GM12878 (cell line): ENCODE data around the gene LMAN1L. TPM values are rescaled to one million over a fixed set of nuclear protein-coding genes. Genes with fewer than 3 reads are reported as not detected.

Experiments
- ATF7 ChIP-seq: fragments of 450-650 bp; IDR thresholded peaks from 2 replicates; pipeline ENCODE4 v1.6.1; 2016; ENCODE audit warnings: low read depth, mild to moderate bottlenecking
- CHD4 ChIP-seq: fragments of 200-600 bp; sonication (generic); IDR thresholded peaks from 2 replicates; pipeline ENCODE4 v1.6.1; 2016; ENCODE audit warnings: mild to moderate bottlenecking
- HDGF ChIP-seq: fragments of 450-650 bp; IDR thresholded peaks from 2 replicates; pipeline ENCODE4 v1.6.1; 2016; ENCODE audit warnings: antibody characterized with exemption
- MEF2A ChIP-seq: IDR thresholded peaks from 2 replicates; pipeline ENCODE4 v1.6.1; 2011; ENCODE audit warnings: low read depth, mild to moderate bottlenecking, low read length, moderate library complexity; ENCODE audit not compliant: insufficient read depth
- MTA2 ChIP-seq: fragments of 450-650 bp; IDR thresholded peaks from 2 replicates; pipeline ENCODE4 v1.6.1; 2016; ENCODE audit warnings: low read depth, mild to moderate bottlenecking, moderate library complexity
- MXI1 ChIP-seq: fragments of 150-350 bp; IDR thresholded peaks from 2 replicates; pipeline ENCODE4 v1.6.1; 2011; ENCODE audit warnings: low read depth, mild to moderate bottlenecking, inconsistent platforms, low read length, improper control_type of control experiment
- NBN ChIP-seq: fragments of 450-650 bp; IDR thresholded peaks from 2 replicates; pipeline ENCODE4 v1.6.1; 2016
- NR2F1 ChIP-seq: fragments of 450-650 bp; conservative IDR thresholded peaks from 2 replicates; pipeline ENCODE4 v1.6.1; 2017; ENCODE audit warnings: mild to moderate bottlenecking
- POU2F2 ChIP-seq: IDR thresholded peaks from 3 replicates; pipeline ENCODE4 v1.6.1; 2011; ENCODE audit warnings: low read depth, mild to moderate bottlenecking, low read length, borderline replicate concordance
- RB1 ChIP-seq: fragments of 450-650 bp; formaldehyde crosslinking; IDR thresholded peaks from 2 replicates; pipeline ENCODE4 v1.6.1; 2017; ENCODE audit warnings: mild to moderate bottlenecking, borderline replicate concordance
- RCOR1 ChIP-seq: conservative IDR thresholded peaks from 2 replicates; pipeline ENCODE4 v1.6.1; 2012; ENCODE audit warnings: low read depth, low read length, improper control_type of control experiment
- SMAD5 ChIP-seq: IDR thresholded peaks from 2 replicates; pipeline ENCODE4 v1.6.1; 2016; ENCODE audit warnings: antibody characterized with exemption, low read depth
- SUPT20H ChIP-seq: IDR thresholded peaks from 2 replicates; pipeline ENCODE4 v1.6.1; 2011; ENCODE audit warnings: low read depth, mild to moderate bottlenecking, low read length, moderate library complexity, borderline replicate concordance; ENCODE audit not compliant: control insufficient read depth
- TAF1 ChIP-seq: IDR thresholded peaks from 2 replicates; pipeline ENCODE4 v1.6.1; 2011; ENCODE audit warnings: mild to moderate bottlenecking, low read depth, low read length, borderline replicate concordance
- ZNF207 ChIP-seq: fragments of 450-650 bp; IDR thresholded peaks from 2 replicates; pipeline ENCODE4 v1.6.1; 2014; ENCODE audit warnings: antibody characterized with exemption, mild to moderate bottlenecking, borderline replicate concordance
- polyA plus RNA-seq, 11 experiments: library from polyadenylated mRNA; depleted of rRNA in 4 of 11; unstranded in 6 of 11; stranded (reverse) in 5 of 11; fragments of >200 nt; fragmentation: Nextera tagmentation in 4 of 11; fragmentation: Illumina TruSeq in 1 of 11; extraction: Ambion mirVana in 4 of 11; extraction: Trizol in 1 of 11; gene quantifications; 1 replicate in 1 of 11; 2 replicates in 10 of 11; pipeline versions ENCODE4 v1.2.1 to v1.2.3, GENCODE V29; 2011 to 2016; ENCODE audit warnings: inconsistent platforms in 2 of 11, missing spikeins in 2 of 11, low read depth in 1 of 11
- total RNA-seq, 4 experiments: library from RNA; depleted of rRNA in 3 of 4; stranded (reverse); fragments of >200 nt in 3 of 4; fragmentation: Illumina TruSeq in 1 of 4; extraction: Trizol in 1 of 4; gene quantifications; 2 replicates each; pipeline versions ENCODE4 v1.2.1 to v1.2.3, GENCODE V29; 2013 to 2021
- TF ChIP-seq, protein P1 (sequence below): IDR thresholded peaks from 2 replicates; pipeline ENCODE4 v1.6.1; 2012; ENCODE audit warnings: low read depth, low read length, improper control_type of control experiment
- TF ChIP-seq, protein P2 (sequence below): fragments of 450-650 bp; IDR thresholded peaks from 2 replicates; pipeline ENCODE4 v1.6.1; 2017; ENCODE audit warnings: mild to moderate bottlenecking, moderate library complexity
- TF ChIP-seq, protein P3 (sequence below): IDR thresholded peaks from 2 replicates; pipeline ENCODE4 v1.6.1; 2011; ENCODE audit warnings: low read depth, mild to moderate bottlenecking, low read length, moderate library complexity, borderline replicate concordance; ENCODE audit errors: extremely low read depth
- TF ChIP-seq, protein P4 (sequence below): fragments of 450-650 bp; IDR thresholded peaks from 2 replicates; pipeline ENCODE4 v1.6.1; 2018; ENCODE audit warnings: borderline replicate concordance, mild to moderate bottlenecking; ENCODE audit not compliant: partially characterized antibody

LMAN1L gene
- total and polyA plus RNA-seq, 10 of the 15 experiments (the other 5 are each of a cell fraction or from before 2014, with no cell fraction given) = not detected

- TF ChIP-seq, protein P1, sequence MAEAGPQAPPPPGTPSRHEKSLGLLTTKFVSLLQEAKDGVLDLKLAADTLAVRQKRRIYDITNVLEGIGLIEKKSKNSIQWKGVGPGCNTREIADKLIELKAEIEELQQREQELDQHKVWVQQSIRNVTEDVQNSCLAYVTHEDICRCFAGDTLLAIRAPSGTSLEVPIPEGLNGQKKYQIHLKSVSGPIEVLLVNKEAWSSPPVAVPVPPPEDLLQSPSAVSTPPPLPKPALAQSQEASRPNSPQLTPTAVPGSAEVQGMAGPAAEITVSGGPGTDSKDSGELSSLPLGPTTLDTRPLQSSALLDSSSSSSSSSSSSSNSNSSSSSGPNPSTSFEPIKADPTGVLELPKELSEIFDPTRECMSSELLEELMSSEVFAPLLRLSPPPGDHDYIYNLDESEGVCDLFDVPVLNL = no peak
- peak; percentile 64 for TF ChIP-seq RB1
- peak; percentile 91 for TF ChIP-seq NBN
- peak; percentile 94 for TF ChIP-seq ATF7
- no peak for TF ChIP-seq SUPT20H
- no peak for TF ChIP-seq MEF2A
- TF ChIP-seq MXI1 = peak; percentile 45; the same call in 1 of the 2 replicates
- TF ChIP-seq MTA2 = peak; percentile 55
- no peak for TF ChIP-seq TAF1
- TF ChIP-seq POU2F2 = peak; percentile 83; the same call in 2 of the 3 replicates
- TF ChIP-seq NR2F1 = peak; percentile 93
- 0 out of 2 replicates have a peak, but pooled peaks have one; percentile 63 for TF ChIP-seq RCOR1
- TF ChIP-seq HDGF = peak; percentile 96
- TF ChIP-seq CHD4 = no peak
- TF ChIP-seq, protein P2, sequence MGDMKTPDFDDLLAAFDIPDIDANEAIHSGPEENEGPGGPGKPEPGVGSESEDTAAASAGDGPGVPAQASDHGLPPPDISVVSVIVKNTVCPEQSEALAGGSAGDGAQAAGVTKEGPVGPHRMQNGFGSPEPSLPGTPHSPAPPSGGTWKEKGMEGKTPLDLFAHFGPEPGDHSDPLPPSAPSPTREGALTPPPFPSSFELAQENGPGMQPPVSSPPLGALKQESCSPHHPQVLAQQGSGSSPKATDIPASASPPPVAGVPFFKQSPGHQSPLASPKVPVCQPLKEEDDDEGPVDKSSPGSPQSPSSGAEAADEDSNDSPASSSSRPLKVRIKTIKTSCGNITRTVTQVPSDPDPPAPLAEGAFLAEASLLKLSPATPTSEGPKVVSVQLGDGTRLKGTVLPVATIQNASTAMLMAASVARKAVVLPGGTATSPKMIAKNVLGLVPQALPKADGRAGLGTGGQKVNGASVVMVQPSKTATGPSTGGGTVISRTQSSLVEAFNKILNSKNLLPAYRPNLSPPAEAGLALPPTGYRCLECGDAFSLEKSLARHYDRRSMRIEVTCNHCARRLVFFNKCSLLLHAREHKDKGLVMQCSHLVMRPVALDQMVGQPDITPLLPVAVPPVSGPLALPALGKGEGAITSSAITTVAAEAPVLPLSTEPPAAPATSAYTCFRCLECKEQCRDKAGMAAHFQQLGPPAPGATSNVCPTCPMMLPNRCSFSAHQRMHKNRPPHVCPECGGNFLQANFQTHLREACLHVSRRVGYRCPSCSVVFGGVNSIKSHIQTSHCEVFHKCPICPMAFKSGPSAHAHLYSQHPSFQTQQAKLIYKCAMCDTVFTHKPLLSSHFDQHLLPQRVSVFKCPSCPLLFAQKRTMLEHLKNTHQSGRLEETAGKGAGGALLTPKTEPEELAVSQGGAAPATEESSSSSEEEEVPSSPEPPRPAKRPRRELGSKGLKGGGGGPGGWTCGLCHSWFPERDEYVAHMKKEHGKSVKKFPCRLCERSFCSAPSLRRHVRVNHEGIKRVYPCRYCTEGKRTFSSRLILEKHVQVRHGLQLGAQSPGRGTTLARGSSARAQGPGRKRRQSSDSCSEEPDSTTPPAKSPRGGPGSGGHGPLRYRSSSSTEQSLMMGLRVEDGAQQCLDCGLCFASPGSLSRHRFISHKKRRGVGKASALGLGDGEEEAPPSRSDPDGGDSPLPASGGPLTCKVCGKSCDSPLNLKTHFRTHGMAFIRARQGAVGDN = peak; percentile 93
- TF ChIP-seq, protein P3, sequence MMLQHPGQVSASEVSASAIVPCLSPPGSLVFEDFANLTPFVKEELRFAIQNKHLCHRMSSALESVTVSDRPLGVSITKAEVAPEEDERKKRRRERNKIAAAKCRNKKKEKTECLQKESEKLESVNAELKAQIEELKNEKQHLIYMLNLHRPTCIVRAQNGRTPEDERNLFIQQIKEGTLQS = no peak
- TF ChIP-seq SMAD5 = no peak
- TF ChIP-seq, protein P4, sequence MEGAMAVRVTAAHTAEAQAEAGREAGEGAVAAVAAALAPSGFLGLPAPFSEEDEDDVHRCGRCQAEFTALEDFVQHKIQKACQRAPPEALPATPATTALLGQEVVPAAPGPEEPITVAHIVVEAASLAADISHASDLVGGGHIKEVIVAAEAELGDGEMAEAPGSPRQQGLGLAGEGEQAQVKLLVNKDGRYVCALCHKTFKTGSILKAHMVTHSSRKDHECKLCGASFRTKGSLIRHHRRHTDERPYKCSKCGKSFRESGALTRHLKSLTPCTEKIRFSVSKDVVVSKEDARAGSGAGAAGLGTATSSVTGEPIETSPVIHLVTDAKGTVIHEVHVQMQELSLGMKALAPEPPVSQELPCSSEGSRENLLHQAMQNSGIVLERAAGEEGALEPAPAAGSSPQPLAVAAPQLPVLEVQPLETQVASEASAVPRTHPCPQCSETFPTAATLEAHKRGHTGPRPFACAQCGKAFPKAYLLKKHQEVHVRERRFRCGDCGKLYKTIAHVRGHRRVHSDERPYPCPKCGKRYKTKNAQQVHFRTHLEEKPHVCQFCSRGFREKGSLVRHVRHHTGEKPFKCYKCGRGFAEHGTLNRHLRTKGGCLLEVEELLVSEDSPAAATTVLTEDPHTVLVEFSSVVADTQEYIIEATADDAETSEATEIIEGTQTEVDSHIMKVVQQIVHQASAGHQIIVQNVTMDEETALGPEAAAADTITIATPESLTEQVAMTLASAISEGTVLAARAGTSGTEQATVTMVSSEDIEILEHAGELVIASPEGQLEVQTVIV = no peak
- TF ChIP-seq ZNF207 = peak; percentile 43; the same call in 1 of the 2 replicates
Observed at GRCh38 chr15:74799856-74800558, 12.6 kb upstream of the LMAN1L start (continued).
